Activated gamma-delta T cell (primary cell): ENCODE results near the gene KRT71.

Experiments used
- DNase-seq: peaks from one replicate; lab custom pipeline; 2025; lab: John Stamatoyannopoulos, UW

The KRT71 gene

GRCh38 chr12:52575948-52576347, 23.0 kb upstream of the KRT71 start:
- DNase-seq: no peak

GRCh38 chr12:52575256-52575655, 22.3 kb upstream of the KRT71 start:
- DNase-seq: no peak

- DNase-seq: no peak
These were observed 20.8 kb upstream of the KRT71 start, which contains the start of gene KRT74 for GRCh38 chr12:52573743-52574142. KRT74 (minus strand) TSS chr12:52573843; CDS start chr12:52573777, 66 bp downstream.

GRCh38 chr12:52573306-52573705, 20.4 kb upstream of the KRT71 start:
- DNase-seq: no peak

GRCh38 chr12:52570511-52570910, 17.6 kb upstream of the KRT71 start:
- no peak for DNase-seq

- DNase-seq: no peak
These were observed 15.2 kb upstream of the KRT71 start for GRCh38 chr12:52568111-52568510.

- peak; percentile 71 for DNase-seq
These were observed 13.9 kb upstream of the KRT71 start for GRCh38 chr12:52566847-52567291.

- DNase-seq: no peak
These were observed 11.6 kb upstream of the KRT71 start for GRCh38 chr12:52564582-52564981.

GRCh38 chr12:52561880-52562449, 9.0 kb upstream of the KRT71 start:
- DNase-seq: no peak

- DNase-seq: no peak
These were observed 7.0 kb upstream of the KRT71 start for GRCh38 chr12:52559979-52560378.

GRCh38 chr12:52558781-52559445, 6.0 kb upstream of the KRT71 start:
- no peak for DNase-seq

- no peak for DNase-seq
These were observed 4.5 kb upstream of the KRT71 start for GRCh38 chr12:52557476-52557875.

- no peak for DNase-seq
These were observed 2.6 kb upstream of the KRT71 start for GRCh38 chr12:52555577-52555976.

- DNase-seq: no peak
These were observed 890 bp downstream of the KRT71 start for GRCh38 chr12:52552055-52552454.

- DNase-seq: no peak
These were observed 1.6 kb downstream of the KRT71 start for GRCh38 chr12:52551216-52551865.

GRCh38 chr12:52546126-52546525, 6.8 kb downstream of the KRT71 start:
- no peak for DNase-seq

- DNase-seq: no peak
These were observed 8.7 kb downstream of the KRT71 start for GRCh38 chr12:52543985-52544883.

- no peak for DNase-seq
These were observed 10.1 kb downstream of the KRT71 start for GRCh38 chr12:52542785-52543318.

GRCh38 chr12:52542157-52542556, 10.8 kb downstream of the KRT71 start:
- no peak for DNase-seq

- DNase-seq: no peak
These were observed 11.2 kb downstream of the KRT71 start for GRCh38 chr12:52541709-52542108.

- DNase-seq: no peak
These were observed 12.4 kb downstream of the KRT71 start for GRCh38 chr12:52540531-52540930.

GRCh38 chr12:52539821-52540173, 13.1 kb downstream of the KRT71 start:
- DNase-seq: no peak
